Stimulated activated CD4-positive, alpha-beta T cell treated with anti-CD3 and anti-CD28 coated beads, Interleukin-2, amount 100 ng/mL, for 24 hours (primary cell): Measurements from ENCODE around the gene WNT9A.

Source experiments
- DNase-seq, 2 donors: peaks; one replicate each; pipeline ENCODE4 v3.0.0-alpha.2; 2020

Gene WNT9A

DNA sequence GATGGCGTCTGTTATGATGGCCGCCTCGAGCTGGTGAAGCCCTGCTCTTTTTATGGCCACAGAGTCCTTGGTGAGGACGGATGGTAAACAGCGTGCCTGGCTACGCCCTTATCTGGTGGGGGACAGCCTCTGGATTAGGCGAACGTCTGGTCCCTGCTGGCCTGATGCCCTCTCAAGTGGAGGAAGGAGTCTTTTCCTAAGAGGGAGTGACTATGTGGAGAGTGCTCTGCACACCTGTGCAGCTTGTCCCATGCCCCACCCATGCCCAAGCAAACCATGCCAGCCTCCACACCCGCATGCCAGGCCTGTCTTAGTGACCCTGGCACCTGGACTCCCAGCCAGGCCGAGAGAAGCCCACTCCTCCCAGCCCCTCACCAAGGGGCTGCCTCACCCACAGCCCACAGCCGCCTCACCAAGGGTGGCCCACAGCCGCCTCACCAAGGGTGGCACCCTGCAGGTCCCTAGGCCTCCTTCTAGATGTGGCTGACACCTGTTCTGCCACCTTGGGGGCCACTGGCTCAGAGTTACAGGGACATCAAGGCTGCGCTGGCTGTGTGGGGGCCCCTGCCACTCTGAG is 40.2 kb downstream of the WNT9A start:
- DNase-seq = no peak

DNA sequence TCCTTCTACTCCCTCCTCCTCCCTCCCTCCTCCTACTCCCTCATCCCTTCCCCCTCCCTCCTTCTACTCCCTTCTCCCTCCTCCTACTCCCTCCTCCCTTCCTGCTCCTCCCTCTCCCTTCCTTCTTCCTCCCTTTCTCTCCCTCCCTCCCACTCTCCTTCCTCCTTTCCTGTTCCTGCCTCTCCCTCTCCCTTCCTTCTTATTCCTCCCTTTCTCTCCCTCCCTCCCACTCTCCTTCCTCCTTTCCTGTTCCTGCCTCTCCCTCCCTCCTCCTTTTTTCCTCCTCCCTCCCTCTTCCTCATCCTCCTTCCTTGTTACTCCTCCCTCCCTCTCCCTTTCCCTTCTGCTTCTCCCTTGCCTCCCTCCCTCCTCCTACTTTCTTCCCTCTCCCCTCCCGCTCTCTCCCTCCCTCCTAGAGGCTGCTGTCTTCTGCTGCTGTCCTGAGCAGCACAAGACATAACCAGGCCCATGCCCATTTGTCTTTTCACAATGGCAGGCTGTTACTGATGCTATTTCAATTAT is 41.1 kb downstream of the WNT9A start:
- no peak for DNase-seq

DNA sequence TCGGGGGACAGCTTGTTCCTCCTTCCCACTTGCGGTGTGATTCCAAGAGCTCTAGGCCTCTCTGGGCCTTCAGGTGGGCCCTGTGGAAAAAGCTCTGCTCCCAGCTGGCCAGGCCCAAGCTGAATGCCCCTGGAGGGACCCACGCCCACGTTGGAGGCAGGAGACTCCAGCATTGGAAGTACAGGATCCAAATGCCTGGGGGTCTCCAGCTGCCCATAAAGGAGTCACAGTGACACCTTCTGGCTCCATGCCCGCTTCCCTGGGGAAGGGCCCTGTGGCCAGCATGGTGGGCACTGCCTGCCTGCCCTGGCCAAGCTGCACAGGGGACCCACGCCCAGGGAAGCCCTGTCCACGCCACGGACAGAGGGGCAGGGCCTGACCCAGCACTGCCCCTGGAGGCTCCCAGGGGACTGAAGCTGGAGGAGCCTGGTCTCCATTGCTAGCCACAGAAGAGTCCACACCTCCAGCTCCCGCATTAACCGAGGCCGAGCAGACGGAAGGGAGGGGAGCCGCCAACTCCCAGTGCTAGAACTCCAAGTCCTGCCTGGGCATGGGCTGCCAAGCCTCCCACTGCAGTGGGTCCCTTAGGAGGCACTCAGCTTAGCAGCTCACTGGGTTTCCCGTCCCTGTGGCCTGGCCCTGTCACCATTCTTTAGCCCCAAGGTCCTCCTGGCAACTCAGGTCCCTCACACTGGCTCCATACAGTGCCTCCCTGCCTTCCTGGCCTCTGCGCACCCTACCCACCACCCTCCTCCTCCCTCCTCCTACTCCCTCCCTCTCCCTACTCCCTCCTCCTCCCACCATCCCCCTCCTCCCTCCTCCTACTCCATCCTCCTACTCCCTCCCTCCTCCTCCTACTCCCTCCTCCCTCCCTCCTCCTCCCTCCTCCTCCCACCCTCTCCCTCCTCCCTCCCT is 41.9 kb downstream of the WNT9A start:
- no peak for DNase-seq

DNA sequence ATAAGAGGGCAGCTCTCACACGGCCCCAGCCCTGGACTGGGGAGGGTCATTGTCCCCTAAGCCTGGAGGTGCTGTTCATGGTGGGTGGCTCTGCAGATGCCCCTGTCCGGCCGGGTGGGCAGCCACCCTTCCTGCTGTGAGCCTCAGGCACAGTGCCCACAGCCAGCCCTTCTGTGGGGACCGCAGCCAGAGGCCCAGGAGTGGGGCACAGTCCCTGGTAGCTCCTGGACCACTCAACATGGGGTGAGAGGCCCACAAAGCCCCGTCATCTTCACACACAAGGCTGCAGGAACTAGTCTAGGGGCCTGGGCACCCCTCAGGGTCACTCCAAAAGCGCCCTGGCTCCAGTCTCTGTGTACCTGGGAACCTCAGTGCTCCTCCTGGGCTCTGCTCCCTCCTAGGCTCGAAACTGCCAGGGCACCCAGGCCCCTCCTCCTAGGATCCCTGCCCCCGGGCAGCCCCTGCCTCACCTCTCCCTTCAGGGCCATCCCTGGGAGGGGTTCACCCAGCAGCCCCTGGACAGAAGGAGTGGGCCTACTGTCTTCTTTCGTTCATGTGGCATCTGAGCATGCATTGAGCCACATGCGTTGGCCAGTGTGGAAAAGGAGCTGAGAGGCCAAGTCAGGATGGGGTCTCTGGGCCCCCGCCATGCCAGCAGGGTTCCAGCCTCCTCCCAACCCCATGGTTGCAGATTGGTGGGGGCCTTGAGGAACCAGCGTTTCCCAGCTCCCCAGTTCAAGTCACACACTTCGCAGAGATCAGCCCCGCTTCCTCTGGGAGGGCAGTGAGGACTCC is 43.0 kb downstream of the WNT9A start:
- DNase-seq = no peak

DNA sequence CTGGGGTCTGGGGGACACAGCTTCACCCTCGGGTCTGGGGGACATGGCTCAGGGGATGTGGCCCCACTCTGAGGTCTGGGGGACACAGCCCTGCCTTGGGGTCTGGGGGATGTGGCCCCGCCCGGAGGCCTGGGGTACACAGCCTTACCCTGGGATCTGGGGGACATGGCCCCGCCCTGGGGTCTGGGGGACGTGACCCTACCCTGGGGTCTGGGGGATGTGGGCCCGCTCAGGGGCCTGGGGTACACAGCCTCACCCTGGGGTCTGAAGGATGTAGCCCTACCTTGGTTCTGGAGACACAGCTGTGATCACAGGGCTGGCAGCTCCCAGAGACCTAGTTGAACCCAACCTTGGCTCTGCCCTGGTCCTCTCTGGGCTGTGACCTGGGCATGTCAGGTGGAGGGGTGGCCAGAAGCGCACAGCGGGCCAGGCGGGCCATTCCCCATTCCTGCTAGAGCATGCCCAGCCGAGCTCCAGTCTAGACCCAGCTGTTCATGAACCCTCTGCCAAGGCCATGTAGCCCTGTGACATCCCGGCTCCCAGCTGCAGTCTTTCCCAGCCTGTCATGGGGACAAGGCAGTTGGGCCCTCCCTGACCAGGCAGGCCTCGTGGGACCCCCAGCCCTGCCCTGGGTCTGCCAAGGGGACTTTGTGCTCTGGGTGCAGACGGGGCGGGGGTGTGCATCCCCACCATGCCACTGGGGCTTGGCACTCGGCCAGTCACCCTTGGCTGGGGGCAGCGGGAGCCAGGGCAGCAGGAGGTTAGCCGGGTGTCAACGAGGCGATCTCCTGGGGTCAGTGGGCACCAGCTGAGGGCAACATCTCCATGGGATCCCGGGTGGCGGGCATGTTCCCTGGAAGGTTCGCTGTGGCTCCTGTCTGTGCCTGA is 43.9 kb downstream of the WNT9A start:
- no peak for DNase-seq

DNA sequence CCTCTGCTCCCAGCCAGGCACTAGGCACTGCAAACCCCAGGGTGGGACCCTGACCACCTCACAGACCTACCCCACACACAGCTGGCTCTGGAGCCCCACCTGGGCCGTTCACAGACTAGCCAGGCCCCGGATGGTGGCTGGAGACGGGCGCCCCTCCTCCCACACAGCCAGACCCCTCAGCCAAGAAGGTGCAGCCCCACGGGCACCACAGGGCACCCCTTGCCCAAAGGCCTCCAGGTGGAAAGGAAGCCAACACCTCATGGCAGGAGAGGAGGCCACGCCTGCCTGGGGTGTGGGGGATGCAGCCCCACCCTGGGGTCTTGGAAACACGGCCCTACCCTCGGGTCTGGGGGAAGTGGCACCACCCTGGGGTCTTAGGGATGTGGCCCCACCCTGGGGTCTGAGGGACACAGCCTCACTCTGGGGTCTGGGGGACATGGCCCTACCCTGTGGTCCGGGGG is 44.6 kb downstream of the WNT9A start:
- no peak for DNase-seq

DNA sequence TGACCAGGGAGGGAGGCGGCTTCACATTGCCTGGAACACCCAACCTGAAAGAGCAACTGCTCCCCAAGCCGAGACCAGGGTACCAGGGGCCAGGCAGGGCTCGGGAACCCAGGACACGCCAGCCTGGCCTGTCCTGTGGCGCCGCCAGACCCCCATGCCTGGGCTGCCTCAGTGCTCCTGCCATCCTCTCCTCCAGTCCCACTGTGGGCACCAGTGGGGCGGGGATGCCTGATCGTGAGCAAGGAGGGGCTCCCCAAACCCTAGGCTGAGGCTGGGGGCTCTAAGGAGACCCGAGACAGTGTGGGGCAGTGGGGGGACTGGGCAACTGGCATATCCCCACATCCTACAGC is 45.1 kb downstream of the WNT9A start:
- no peak for DNase-seq

DNA sequence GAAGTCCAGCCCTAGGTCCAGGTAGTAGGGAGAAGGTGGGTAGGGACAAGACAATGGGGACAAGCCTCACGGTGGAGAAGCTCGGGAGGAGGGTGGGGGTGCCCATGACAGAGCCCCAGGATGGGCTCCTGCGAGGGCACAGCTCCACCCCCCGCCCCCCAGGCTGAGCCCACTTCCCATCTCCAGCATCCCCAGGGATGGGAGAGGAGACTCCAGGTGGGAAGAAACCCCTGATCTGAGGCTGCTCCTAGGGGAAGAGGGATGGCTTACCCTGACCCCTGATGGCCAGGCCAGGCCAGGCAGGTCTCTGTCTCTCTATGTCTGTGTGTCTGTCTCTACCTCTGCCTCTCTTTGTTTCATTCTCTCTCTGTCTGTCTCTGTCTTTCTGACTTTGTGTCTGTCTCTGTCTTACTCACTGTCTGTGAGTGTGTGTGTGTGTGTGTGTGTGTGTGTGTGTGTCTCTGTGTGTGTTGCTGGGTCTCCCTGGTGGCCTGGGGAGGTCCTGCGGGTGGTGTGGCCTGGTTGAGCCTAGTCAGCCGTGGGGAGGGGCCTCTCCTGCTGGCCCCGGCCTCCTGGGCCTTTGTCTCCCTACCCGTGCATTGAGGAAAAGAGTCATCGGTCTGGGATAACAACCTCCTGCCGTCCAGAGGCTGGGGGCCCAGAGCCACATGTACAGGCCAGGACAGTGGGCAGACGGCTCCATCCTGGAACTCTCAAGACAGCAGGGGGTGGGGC is 45.7 kb downstream of the WNT9A start:
- DNase-seq = no peak

DNA sequence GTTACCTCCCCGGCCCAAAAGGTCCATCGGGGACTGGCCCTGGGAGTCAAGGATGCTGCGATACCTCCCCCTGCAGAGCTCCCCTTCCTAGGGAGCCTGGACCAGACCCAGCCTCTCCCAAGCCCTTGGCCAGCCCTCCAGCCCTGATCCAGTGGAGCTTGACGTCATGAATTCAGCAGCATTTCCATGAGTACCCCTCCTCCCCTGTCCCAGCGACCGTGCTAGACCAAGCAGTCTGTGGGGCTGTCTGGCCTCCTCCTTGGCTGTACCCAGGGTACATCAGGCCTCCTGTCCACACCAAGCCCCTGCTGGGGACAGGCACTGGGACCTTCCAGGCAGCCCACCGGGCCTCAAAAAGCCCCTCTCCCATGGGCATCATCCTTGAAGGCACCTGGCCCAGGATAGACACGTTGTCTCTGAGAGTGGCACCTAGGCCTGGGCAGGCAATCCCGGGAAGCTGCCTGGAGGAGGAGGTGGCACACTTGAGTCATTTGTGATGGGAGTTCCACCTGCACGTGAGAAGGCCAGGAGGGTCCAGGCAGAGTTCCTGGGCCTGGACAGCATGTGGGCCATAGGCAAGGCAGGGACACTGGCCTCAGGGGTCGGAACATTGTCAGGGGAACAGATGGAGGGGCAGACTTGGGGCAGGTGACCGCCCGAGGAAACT is 46.4 kb downstream of the WNT9A start:
- DNase-seq = no peak

DNA sequence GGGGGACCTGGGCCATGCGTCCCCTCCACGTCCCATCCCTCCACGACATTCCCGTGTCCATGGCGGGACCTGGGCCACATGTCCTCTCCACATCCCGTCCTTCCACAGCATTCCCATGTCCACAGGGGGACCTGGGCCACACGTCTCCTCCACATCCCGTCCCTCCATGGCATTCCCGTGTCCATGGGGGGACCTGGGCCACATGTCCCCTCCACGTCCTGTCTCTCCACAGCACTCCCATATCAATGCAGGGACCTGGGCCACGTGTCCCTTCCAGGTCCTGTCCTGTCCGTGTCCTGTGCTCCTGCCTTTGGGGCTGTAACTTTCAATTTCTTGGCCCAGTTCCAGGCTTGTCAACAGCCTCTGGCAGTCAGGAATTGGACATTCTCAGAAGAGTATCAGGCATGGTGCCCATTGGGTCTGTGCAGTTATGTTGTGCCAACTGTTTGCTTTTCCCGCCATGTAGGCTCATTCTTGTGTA is 47.1 kb downstream of the WNT9A start:
- DNase-seq = no peak

DNA sequence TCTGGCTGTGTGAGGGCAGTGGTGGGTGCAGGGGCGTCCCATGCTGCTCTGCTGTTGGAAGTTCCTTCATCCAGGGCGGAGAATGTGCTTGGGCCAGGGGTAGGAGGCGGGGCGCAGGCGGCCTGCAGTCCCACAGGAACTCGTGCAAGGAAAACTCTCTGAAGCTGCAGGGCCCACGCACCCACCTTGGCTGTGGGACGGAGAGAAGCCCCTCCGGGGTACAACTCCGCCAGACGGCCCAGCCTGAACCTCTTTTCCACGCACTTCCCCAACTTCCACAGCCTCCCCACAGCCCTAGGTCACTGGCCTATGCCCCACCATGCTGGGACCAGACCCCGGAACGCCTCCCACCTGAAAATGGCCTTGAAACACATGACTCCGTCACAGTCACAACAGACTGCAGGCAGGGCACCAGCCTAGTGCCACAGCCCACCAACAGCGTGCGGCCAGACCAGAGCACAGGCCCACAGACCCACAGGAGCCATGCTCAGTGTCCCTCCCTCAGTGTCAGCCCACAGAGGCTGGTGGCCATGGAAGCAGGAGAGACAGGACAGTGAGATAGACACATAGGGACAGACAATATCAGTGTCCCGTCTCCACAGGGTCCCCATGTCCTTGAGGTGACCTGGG is 47.8 kb downstream of the WNT9A start:
- DNase-seq = peak in 1 of 2 donors; percentile 5

DNA sequence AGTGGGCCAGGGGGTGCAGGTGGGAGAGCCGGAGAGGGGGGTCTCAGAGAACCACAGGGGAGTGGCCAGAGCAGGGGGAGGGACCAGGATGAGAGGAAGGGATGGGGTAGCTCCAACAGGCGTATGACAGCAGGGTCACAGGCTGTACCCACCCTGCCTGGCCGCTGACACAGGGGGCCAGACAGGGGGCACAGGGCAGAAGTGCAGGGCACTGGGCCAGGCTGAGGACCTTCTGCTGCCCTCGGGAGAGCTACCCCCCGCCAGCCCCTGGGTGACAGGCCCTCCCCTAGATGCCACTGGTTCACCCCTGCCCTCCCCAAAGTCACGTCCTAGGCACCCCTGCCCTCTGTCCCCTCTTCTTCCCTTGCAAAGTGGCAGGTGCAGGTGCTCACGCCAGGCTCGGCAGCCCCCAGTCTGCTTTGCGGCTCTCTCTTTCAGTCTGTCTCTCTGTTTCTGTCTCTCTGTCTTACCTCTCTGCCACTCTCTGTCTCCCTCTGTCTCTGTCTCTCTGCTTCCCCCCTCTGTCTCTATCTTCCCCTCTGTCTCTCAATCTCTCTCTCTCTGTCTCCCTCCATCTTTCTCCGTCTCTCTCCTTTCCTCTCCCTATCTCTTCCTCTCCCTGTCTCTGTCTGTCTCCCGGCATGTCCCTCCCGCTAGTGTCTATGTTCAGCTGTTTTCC is 48.5 kb downstream of the WNT9A start:
- DNase-seq = peak in 1 of 2 donors; percentile 16

DNA sequence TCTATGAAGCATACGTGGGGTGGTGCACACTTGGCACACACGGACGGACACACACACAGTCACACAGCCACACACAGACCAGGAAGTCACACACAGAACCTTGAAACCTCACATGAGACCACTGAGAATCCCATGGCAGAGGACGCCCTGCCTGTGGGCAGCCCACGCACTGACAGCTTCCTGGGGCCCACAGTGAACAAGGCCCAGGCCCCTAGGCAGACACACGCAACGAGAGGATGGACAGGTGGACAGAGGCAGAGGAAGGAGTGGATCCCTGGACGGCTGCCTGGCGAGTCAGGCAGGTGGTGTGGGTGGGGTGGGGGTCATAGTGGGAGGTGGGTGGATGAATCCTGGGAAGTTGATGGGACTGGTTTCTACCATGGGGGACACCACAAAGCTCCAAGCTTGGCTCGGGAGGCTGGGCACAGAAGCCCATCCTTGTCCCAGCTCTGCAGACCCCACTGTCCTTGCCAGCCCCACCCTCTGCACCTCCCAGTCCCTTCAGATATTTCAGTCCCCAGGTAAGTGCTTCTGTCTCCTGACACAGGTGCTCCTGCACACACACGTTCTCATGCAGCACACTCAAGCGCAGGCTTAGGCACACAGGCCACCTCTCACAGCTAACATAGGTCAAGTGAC is 49.1 kb downstream of the WNT9A start:
- DNase-seq = peak in 1 of 2 donors; percentile 13

DNA sequence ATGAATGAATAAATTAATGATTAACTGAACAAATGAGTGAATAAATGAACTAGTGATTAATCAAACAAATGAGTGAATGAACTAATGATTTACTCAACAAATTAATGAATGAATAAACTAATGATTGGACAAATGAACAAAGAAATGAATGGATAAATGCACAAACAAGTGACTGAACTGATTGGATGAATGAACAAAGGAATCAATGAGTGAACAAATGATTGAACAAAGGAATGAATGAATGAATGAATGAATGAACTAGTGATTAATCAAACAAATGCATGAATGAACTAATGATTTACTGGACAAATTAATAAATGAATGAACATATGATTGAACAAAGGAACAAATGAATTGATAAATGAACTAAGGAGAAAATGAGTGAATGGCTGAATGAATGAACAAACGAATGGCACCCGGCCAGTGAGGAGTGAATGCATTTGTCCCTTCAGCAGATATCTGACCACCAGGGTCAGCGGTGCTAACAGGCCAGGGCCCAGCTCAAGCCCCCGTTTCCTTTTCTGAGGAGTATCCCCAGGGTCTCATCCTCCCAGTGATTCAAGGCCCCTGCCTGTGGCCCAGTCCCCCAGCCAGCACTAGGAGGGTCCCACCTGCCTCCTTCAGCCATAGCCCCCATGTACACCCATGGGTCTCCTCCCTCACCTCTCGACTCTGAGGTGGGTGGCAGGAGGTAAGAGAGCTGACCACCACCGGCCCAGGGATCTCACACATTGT is 49.9 kb downstream of the WNT9A start:
- DNase-seq = peak in 1 of 2 donors; percentile 10

DNA sequence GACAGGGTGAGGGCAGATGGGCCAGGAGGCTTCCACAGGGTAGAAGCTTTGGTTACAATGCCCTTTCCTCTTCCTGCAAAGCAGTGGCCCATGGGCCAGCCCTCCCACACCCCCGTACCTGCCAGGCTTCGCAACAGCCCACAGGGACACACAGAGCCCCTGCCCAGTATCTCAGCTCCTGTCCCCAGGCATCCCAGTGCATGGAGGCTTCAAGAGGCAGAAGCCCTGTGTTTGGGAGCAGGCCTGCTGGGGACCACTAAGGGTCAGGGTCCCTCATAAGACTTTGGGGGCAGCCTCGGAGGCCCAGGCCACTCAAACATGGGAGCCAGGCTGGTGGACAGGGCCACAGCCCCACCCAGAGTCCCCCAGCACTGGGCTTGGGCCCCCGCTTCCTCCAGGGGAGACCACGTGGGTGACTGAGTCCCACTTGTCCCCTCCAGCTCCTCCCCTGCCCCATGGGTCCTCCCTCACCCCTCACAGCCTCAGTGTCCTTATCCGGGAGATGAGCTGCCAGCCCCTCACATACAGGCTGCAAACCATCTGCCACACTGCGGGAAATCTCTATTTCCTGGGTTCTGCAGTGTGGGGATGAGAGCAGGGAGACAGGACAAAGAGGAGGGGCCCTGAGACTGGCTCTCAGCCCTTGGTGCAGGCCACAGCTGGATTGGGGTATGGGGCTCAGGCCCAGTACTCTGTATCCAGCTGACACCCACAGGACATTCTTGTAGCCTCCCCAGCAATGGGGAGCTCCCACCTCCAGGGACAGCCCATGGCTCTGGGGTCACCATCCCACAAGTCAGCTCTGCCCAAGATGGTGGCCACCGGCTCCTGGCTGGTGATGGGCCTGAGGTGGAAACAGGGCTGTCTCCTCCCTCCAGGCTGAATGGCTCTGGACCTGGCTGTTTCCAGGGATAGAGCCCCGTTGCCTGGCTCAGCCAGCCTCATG is 50.7 kb downstream of the WNT9A start:
- DNase-seq = peak in 1 of 2 donors; percentile 11

DNA sequence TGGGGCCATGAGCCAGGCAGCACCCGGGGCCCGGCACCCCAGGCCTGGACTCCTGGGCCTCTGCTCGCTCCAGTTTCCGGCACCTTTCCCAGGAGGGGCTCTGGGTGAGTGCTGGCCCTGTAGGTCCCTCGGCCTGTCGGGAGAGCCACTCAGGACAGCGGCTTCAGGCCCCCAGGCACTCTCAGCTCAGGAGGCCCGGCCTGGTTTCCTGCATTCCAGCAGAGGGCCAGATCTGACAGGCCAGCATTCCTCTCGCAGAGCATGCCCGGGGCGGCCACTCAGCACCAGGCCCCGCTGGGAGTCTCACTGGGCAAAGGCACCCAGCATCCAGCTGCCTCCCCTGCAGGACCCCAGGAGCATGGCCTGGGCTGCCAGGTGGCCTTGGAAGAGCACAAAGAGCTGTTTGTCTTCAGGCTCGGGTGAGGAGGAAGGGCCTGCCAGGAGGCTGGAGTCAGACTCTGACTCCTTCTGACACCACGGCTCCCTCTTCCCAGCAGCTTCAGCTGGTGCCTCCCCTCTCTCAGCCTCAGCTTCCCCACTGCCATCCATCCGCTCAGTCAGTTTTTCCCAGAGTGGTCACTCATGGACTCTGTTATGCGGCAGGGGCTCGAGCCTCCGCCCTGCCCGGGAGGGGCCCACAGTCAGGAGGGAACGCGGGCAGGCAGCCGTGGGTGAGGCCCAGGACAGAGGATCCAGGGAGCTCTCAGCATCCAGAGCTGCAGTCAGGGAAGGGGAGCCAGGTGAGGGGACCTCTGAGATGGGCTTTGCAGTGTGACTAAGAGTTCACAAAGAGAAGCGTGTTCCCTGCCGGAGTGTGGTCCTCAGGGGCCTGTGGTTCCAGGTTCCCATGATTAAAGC is 51.7 kb downstream of the WNT9A start:
- peak in 1 of 2 donors; percentile 13 for DNase-seq
